A549 (cell line): Measurements from ENCODE around the gene FGF19.

Source experiments
- CTCF ChIP-seq: fragments of >200 bp; sonication (Bioruptor Twin); formaldehyde crosslinking; IDR thresholded peaks from 3 replicates; pipeline ENCODE4 v1.5.1; 2016
- MAFK ChIP-seq: fragments of 450-650 bp; IDR thresholded peaks from 2 replicates; pipeline ENCODE4 v1.6.1; 2014; ENCODE audit not compliant: partially characterized antibody
- MYC ChIP-seq: IDR thresholded peaks from 2 replicates; pipeline ENCODE4 v1.6.1; 2012; ENCODE audit warnings: mild to moderate bottlenecking, inconsistent platforms, low read length, improper control_type of control experiment, borderline replicate concordance
- NFE2L2 ChIP-seq: fragments of 150-350 bp; conservative IDR thresholded peaks from 2 replicates; pipeline ENCODE4 v1.6.1; 2014; ENCODE audit warnings: low read length
- NR3C1 ChIP-seq: fragments of >200 bp; sonication (Bioruptor Twin); formaldehyde crosslinking; IDR thresholded peaks from 3 replicates; pipeline ENCODE4 v1.6.1; 2017
- POLR2A ChIP-seq: IDR thresholded peaks from 2 replicates; pipeline ENCODE4 v1.6.1; 2012; ENCODE audit warnings: mild to moderate bottlenecking, low read length
- RAD21 ChIP-seq, 2 experiments: fragments of >200 bp in 1 of 2; sonication (Bioruptor Twin) in 1 of 2; formaldehyde crosslinking in 1 of 2; IDR thresholded peaks in 1 of 2; conservative IDR thresholded peaks in 1 of 2; 2 replicates in 1 of 2; 3 replicates in 1 of 2; pipeline ENCODE4 v1.6.1; 2012 to 2018; ENCODE audit warnings: inconsistent platforms in 1 of 2
- TFCP2L1 ChIP-seq: fragments of 250-450 bp; sonication (Bioruptor Pico); IDR thresholded peaks from 2 replicates; pipeline ENCODE4 v1.5.0; 2021; ENCODE audit warnings: mild to moderate bottlenecking
- USF2 ChIP-seq: fragments of 450-650 bp; IDR thresholded peaks from 2 replicates; pipeline ENCODE4 v1.6.1; 2014; ENCODE audit warnings: antibody characterized with exemption
- TF ChIP-seq, protein P1 (sequence below): fragments of 150-350 bp; IDR thresholded peaks from 2 replicates; pipeline ENCODE4 v1.6.1; 2014; ENCODE audit warnings: low read depth, mild to moderate bottlenecking, low read length

DNA sequence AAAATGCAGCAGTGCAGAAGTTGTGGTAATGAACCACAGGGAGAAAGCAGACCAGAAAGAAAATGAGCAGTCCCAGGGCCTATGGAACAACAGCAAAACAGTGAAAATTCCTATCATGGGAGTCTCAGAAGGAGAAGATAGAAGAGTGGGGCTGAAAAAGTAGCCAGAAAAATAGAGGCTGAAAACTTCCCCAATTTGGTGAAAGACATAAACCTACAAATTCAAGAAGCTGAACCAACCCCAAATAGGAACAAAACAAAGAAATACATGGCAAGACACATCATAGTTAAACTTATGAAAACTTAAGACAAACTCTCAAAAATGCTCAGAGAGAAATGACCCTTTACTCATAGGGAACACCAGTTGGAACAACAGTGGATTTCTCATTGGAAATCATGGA lies 11.4 kb downstream of the FGF19 start:
- TF ChIP-seq USF2 (no peak), CTCF (no peak), MYC (no peak), NR3C1 (no peak), RAD21 (conservative IDR thresholded peaks at IDR 0.05 in 1 of 2, IDR thresholded peaks at IDR 0.05 in 1 of 2) (no peak), NFE2L2 (no peak), MAFK (no peak), POLR2A (no peak), TFCP2L1 (CRISPR knock-in tag) (no peak)
- TF ChIP-seq, protein P1, sequence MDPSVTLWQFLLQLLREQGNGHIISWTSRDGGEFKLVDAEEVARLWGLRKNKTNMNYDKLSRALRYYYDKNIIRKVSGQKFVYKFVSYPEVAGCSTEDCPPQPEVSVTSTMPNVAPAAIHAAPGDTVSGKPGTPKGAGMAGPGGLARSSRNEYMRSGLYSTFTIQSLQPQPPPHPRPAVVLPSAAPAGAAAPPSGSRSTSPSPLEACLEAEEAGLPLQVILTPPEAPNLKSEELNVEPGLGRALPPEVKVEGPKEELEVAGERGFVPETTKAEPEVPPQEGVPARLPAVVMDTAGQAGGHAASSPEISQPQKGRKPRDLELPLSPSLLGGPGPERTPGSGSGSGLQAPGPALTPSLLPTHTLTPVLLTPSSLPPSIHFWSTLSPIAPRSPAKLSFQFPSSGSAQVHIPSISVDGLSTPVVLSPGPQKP, result no peak
